PC-3 (cell line): Measurements from ENCODE around the gene PDGFRA. TPM values are rescaled to one million over a fixed set of nuclear protein-coding genes. Genes with fewer than 3 reads are reported as not detected.
A peak's percentile ranks its signal among the peaks of the same experiment; 100 is the strongest.

Experiments used
- ATAC-seq: fragments of 200-7000 bp; cut with Tn5 transposase; 2 replicates; pipeline ENCODE4 v1.9.1; 2020; ENCODE audit warnings: mild to moderate bottlenecking, moderate library complexity
- BruUV-seq: library from RNA; stranded (reverse); fragments of 400-500 nt; replicated peaks from 2 replicates; lab custom pipeline; 2021; lab: Mats Ljungman, UMichigan
- CTCF ChIA-PET: fragments of 300-600 bp; sonication (Branson Sonifier 250); formaldehyde crosslinking; loops from one replicate; lab custom pipeline; 2022; ENCODE audit warnings: antibody characterized with exemption; lab: Charles Lee
- POLR2A ChIA-PET: fragments of 300-600 bp; sonication (Branson Sonifier 250); formaldehyde crosslinking; loops from one replicate; lab custom pipeline; 2022; ENCODE audit warnings: antibody characterized with exemption; ENCODE audit not compliant: unreplicated experiment; lab: Charles Lee
- DNase-seq: peaks from one replicate; pipeline ENCODE4 v3.0.0-alpha.2; 2015
- H2AFZ ChIP-seq: fragments of 300-600 bp; sonication (generic); 2 replicates; pipeline ENCODE4 v1.6.0; 2016; ENCODE audit warnings: antibody characterized with exemption, low read length
- H3F3A ChIP-seq: fragments of 300-600 bp; sonication (generic); one replicate; pipeline ENCODE4 v1.6.0; 2017; ENCODE audit warnings: antibody characterized with exemption, low read length, control low read depth, mild to moderate bottlenecking; ENCODE audit not compliant: unreplicated experiment
- H3K27ac ChIP-seq: fragments of 300-600 bp; sonication (generic); 2 replicates; pipeline ENCODE4 v1.5.1; 2016; ENCODE audit warnings: mild to moderate bottlenecking, low read length
- H3K27me3 ChIP-seq: fragments of 300-600 bp; sonication (generic); 2 replicates; pipeline ENCODE4 v1.6.1; 2016; ENCODE audit warnings: low read length, mixed read lengths
- H3K36me3 ChIP-seq: fragments of 300-600 bp; sonication (generic); 2 replicates; pipeline ENCODE4 v1.6.1; 2016; ENCODE audit warnings: low read depth, mixed run types, low read length, mixed read lengths
- H3K4me1 ChIP-seq: fragments of 300-600 bp; sonication (generic); 2 replicates; pipeline ENCODE4 v1.5.1; 2016; ENCODE audit warnings: low read length; ENCODE audit not compliant: insufficient read depth
- H3K4me2 ChIP-seq: fragments of 300-600 bp; sonication (generic); 2 replicates; pipeline ENCODE4 v1.6.0; 2016; ENCODE audit warnings: low read length
- H3K4me3 ChIP-seq: fragments of 300-600 bp; sonication (generic); 2 replicates; pipeline ENCODE4 v1.5.1; 2016; ENCODE audit warnings: mild to moderate bottlenecking, low read length, mixed read lengths
- H3K79me2 ChIP-seq: fragments of 300-600 bp; sonication (generic); 2 replicates; pipeline ENCODE4 v1.6.1; 2017; ENCODE audit warnings: low read length, mixed read lengths
- H3K9ac ChIP-seq: fragments of 300-600 bp; sonication (generic); 2 replicates; pipeline ENCODE4 v1.6.0; 2016; ENCODE audit warnings: mild to moderate bottlenecking, low read length
- H3K9me2 ChIP-seq: fragments of 300-600 bp; sonication (generic); replicated peaks from 2 replicates; pipeline ENCODE4 v1.6.1; 2016; ENCODE audit warnings: mixed run types, low read length, mixed read lengths
- H3K9me3 ChIP-seq: fragments of 300-600 bp; sonication (generic); 2 replicates; pipeline ENCODE4 v1.6.1; 2016; ENCODE audit warnings: low read length, mixed read lengths
- H4K20me1 ChIP-seq: fragments of 300-600 bp; sonication (generic); 2 replicates; pipeline ENCODE4 v1.6.1; 2016; ENCODE audit warnings: low read length, mixed read lengths
- CTCF ChIP-seq: fragments of 300-600 bp; sonication (generic); conservative IDR thresholded peaks from 2 replicates; pipeline ENCODE4 v1.5.1; 2017; ENCODE audit warnings: antibody characterized with exemption, low read depth, mild to moderate bottlenecking, low read length
- EZH2 ChIP-seq: fragments of 300-600 bp; sonication (generic); IDR thresholded peaks from one replicate; pipeline ENCODE4 v1.6.1; 2017; ENCODE audit warnings: antibody characterized with exemption, mild to moderate bottlenecking, low read length; ENCODE audit not compliant: unreplicated experiment
- EZH2phosphoT487 ChIP-seq: fragments of 300-600 bp; sonication (generic); IDR thresholded peaks from 2 replicates; pipeline ENCODE4 v1.6.1; 2018; ENCODE audit warnings: mild to moderate bottlenecking, antibody characterized with exemption, low read length, borderline replicate concordance
- intact Hi-C: fragments of 100-400 bp; cut with micrococcal nuclease; formaldehyde crosslinking; loops from 2 replicates; pipeline ENCODE4 v1.9.0; 2023
- total RNA-seq: library from RNA; depleted of rRNA; stranded (reverse); fragments of >200 nt; gene quantifications from 2 replicates; pipeline ENCODE4 v1.2.3, GENCODE V29; 2014

PDGFRA gene
- total RNA-seq, 1 experiment from 2014 or later: 1.1 TPM

GRCh38 chr4:54276641-54277430 is 47.7 kb downstream of the PDGFRA start:
- Histone ChIP-seq H4K20me1 (no peaks in the 10 kb centered on the region), H3K4me2 (peak overlapping the region; percentile 13; the same call in 1 of the 2 replicates), H3K27me3 (0 out of 2 replicates have a peak, but pooled peaks cover 10% of the 10 kb centered on the region), H3K4me3 (no peak overlapping the region), H3K27ac (no peak overlapping the region), H3K4me1 (peaks cover 24% of the 10 kb centered on the region), H3K9me3 (no peaks in the 10 kb centered on the region), H3K9me2 (no peaks in the 10 kb centered on the region), H3K79me2 (no peaks in the 10 kb centered on the region), H3K36me3 (no peaks in the 10 kb centered on the region), H3K9ac (no peak overlapping the region), H2AFZ (no peak overlapping the region), H3F3A (no peaks in the 10 kb centered on the region)
- intact Hi-C loops: no loop called here
- POLR2A ChIA-PET: interaction anchor here (0.7 kb wide), 1 partner anchor 43 kb away, joined by 3 read pairs; no protein-coding TSS in a partner anchor
- CTCF ChIA-PET: no interaction called here
- no TSS peak for BruUV-seq
- TF ChIP-seq CTCF: no peak
- no peak for TF ChIP-seq EZH2phosphoT487
- no peak for TF ChIP-seq EZH2
- no peak for ATAC-seq
- no peak for DNase-seq

- intact Hi-C loops: no loop called here
- Histone ChIP-seq H3K9me2 (no peaks in the 10 kb centered on the region), H3K27me3 (0 out of 2 replicates have a peak, but pooled peaks cover 10% of the 10 kb centered on the region), H3K4me1 (peaks cover 25% of the 10 kb centered on the region), H3K9me3 (no peaks in the 10 kb centered on the region), H4K20me1 (no peaks in the 10 kb centered on the region), H3F3A (no peaks in the 10 kb centered on the region), H2AFZ (no peak overlapping the region), H3K36me3 (no peaks in the 10 kb centered on the region), H3K4me3 (no peak overlapping the region), H3K79me2 (no peaks in the 10 kb centered on the region), H3K4me2 (peak overlapping the region; percentile 13), H3K9ac (no peak overlapping the region), H3K27ac (no peak overlapping the region)
- peak; percentile 75 for DNase-seq
- TF ChIP-seq EZH2phosphoT487 (no peak), EZH2 (no peak), CTCF (no peak)
- no TSS peak for BruUV-seq
- ATAC-seq: peak; percentile 42; the same call in 1 of the 2 replicates
- ChIA-PET CTCF (no interaction called here), POLR2A (interaction anchor here (0.7 kb wide), 1 partner anchor 43 kb away, joined by 3 read pairs; no protein-coding TSS in a partner anchor)
These were observed 48.6 kb downstream of the PDGFRA start for GRCh38 chr4:54277691-54278090.

DNA sequence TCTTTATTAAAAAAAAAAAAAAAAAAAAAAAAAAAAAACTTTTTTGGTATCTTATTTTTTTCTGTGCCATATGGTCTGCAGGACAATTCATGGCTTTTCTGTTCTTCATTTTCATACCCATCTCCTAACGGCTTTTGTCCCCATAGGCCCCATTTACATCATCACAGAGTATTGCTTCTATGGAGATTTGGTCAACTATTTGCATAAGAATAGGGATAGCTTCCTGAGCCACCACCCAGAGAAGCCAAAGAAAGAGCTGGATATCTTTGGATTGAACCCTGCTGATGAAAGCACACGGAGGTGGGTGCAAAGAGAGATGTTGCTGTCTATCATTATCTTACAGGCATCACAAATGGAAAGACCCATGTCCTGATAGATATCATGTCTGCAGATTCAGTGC is 49.1 kb downstream of the PDGFRA start:
- Histone ChIP-seq H3K27ac (no peak overlapping the region), H3K4me2 (no peak overlapping the region), H3K4me1 (peaks cover 25% of the 10 kb centered on the region), H3K4me3 (no peak overlapping the region), H2AFZ (no peak overlapping the region), H3K27me3 (0 out of 2 replicates have a peak, but pooled peaks cover 10% of the 10 kb centered on the region), H3K9me3 (no peaks in the 10 kb centered on the region), H3K36me3 (no peaks in the 10 kb centered on the region), H3K9ac (no peak overlapping the region), H3K9me2 (no peaks in the 10 kb centered on the region), H3F3A (no peaks in the 10 kb centered on the region), H3K79me2 (no peaks in the 10 kb centered on the region), H4K20me1 (no peaks in the 10 kb centered on the region)
- CTCF ChIA-PET: no interaction called here
- POLR2A ChIA-PET: no interaction called here
- BruUV-seq: no TSS peak
- intact Hi-C loops: no loop called here
- DNase-seq: no peak
- no peak for TF ChIP-seq CTCF
- TF ChIP-seq EZH2phosphoT487: no peak
- no peak for TF ChIP-seq EZH2
- no peak for ATAC-seq
